ENCODE results near the gene FMNL2.

Gene FMNL2

GRCh38 chr2:152541712-152542111 lies 206.7 kb downstream of the FMNL2 start:
- no peak for DNase-seq

GRCh38 chr2:152542337-152542994 lies 207.5 kb downstream of the FMNL2 start:
- no peak for DNase-seq

- DNase-seq = no peak
Observed at GRCh38 chr2:152542995-152543481, 208.1 kb downstream of the FMNL2 start.

- no peak for DNase-seq
Observed at GRCh38 chr2:152543717-152544116, 208.7 kb downstream of the FMNL2 start.

GRCh38 chr2:152544638-152545037 lies 209.7 kb downstream of the FMNL2 start:
- DNase-seq = no peak

- DNase-seq = no peak
Observed at GRCh38 chr2:152546230-152546837, 211.4 kb downstream of the FMNL2 start.

GRCh38 chr2:152548111-152548875 lies 213.3 kb downstream of the FMNL2 start:
- DNase-seq = peak; percentile 31

GRCh38 chr2:152548996-152549395 lies 214.0 kb downstream of the FMNL2 start:
- DNase-seq = no peak

GRCh38 chr2:152549423-152549822 lies 214.4 kb downstream of the FMNL2 start:
- no peak for DNase-seq

- no peak for DNase-seq
Observed at GRCh38 chr2:152550386-152550785, 215.4 kb downstream of the FMNL2 start.

GRCh38 chr2:152552888-152553287 lies 217.9 kb downstream of the FMNL2 start:
- no peak for DNase-seq

GRCh38 chr2:152553518-152553917 lies 218.5 kb downstream of the FMNL2 start:
- no peak for DNase-seq

GRCh38 chr2:152555048-152555447 lies 220.1 kb downstream of the FMNL2 start:
- DNase-seq = no peak

- DNase-seq = no peak
Observed at GRCh38 chr2:152556506-152556905, 221.5 kb downstream of the FMNL2 start.

GRCh38 chr2:152557273-152557888 lies 222.4 kb downstream of the FMNL2 start:
- DNase-seq = no peak

GRCh38 chr2:152558158-152558984 lies 223.4 kb downstream of the FMNL2 start:
- no peak for DNase-seq

- DNase-seq = no peak
Observed at GRCh38 chr2:152559008-152559407, 224.0 kb downstream of the FMNL2 start.

GRCh38 chr2:152560166-152560565 lies 225.2 kb downstream of the FMNL2 start:
- no peak for DNase-seq

GRCh38 chr2:152560873-152561595 lies 226.1 kb downstream of the FMNL2 start:
- no peak for DNase-seq

- no peak for DNase-seq
Observed at GRCh38 chr2:152562198-152562884, 227.4 kb downstream of the FMNL2 start.

GRCh38 chr2:152563764-152564163 lies 228.8 kb downstream of the FMNL2 start:
- DNase-seq = no peak
